ENCODE results near the gene SLC37A2.

Gene SLC37A2

GRCh38 chr11:125073616-125074483, 10.7 kb downstream of the SLC37A2 start:
- Histone ChIP-seq H3K36me3 (ENCODE audit: insufficient read depth) (no peaks in the 10 kb centered on the region), H3K4me1 (ENCODE audit: low read depth, poor library complexity, severe bottlenecking) (no peaks in the 10 kb centered on the region), H2AFZ (ENCODE audit: low read depth) (no peak overlapping the region), H4K20me1 (ENCODE audit: insufficient read depth) (no peaks in the 10 kb centered on the region), H3K27me3 (ENCODE audit: insufficient read depth, low read depth) (no peaks in the 10 kb centered on the region), H3K9ac (no peak overlapping the region), H3K27ac (no peak overlapping the region), H3K4me2 (no peak overlapping the region), H3K4me3 (IDR thresholded peaks at IDR 0.05; ENCODE audit: insufficient read depth, low read depth, low read length) (no peak overlapping the region), H3K79me2 (ENCODE audit: insufficient read depth, low read depth) (no peaks in the 10 kb centered on the region)
- no peak for TF ChIP-seq CTCF (conservative IDR thresholded peaks at IDR 0.05; ENCODE audit: low read depth, low read length)

GRCh38 chr11:125074511-125075241, 11.6 kb downstream of the SLC37A2 start:
- H3K36me3 ChIP-seq (ENCODE audit: insufficient read depth) = no peaks in the 10 kb centered on the region
- H4K20me1 ChIP-seq (ENCODE audit: insufficient read depth) = no peaks in the 10 kb centered on the region
- no peaks in the 10 kb centered on the region for H3K27me3 ChIP-seq (ENCODE audit: insufficient read depth, low read depth)
- no peak for TF ChIP-seq CTCF (conservative IDR thresholded peaks at IDR 0.05; ENCODE audit: low read depth, low read length)
- no peaks in the 10 kb centered on the region for H3K79me2 ChIP-seq (ENCODE audit: insufficient read depth, low read depth)
- H3K4me3 ChIP-seq (IDR thresholded peaks at IDR 0.05; ENCODE audit: insufficient read depth, low read depth, low read length) = no peak overlapping the region
- H2AFZ ChIP-seq (ENCODE audit: low read depth) = no peak overlapping the region
- H3K4me2 ChIP-seq = no peak overlapping the region
- no peak overlapping the region for H3K27ac ChIP-seq
- no peaks in the 10 kb centered on the region for H3K4me1 ChIP-seq (ENCODE audit: low read depth, poor library complexity, severe bottlenecking)
- H3K9ac ChIP-seq = no peak overlapping the region

GRCh38 chr11:125075242-125075625, 12.1 kb downstream of the SLC37A2 start:
- H2AFZ ChIP-seq (ENCODE audit: low read depth) = no peak overlapping the region
- H3K4me3 ChIP-seq (IDR thresholded peaks at IDR 0.05; ENCODE audit: insufficient read depth, low read depth, low read length) = no peak overlapping the region
- no peak overlapping the region for H3K27ac ChIP-seq
- H3K79me2 ChIP-seq (ENCODE audit: insufficient read depth, low read depth) = no peaks in the 10 kb centered on the region
- TF ChIP-seq CTCF (conservative IDR thresholded peaks at IDR 0.05; ENCODE audit: low read depth, low read length) = no peak
- no peaks in the 10 kb centered on the region for H3K36me3 ChIP-seq (ENCODE audit: insufficient read depth)
- H3K4me1 ChIP-seq (ENCODE audit: low read depth, poor library complexity, severe bottlenecking) = no peaks in the 10 kb centered on the region
- no peak overlapping the region for H3K4me2 ChIP-seq
- no peaks in the 10 kb centered on the region for H3K27me3 ChIP-seq (ENCODE audit: insufficient read depth, low read depth)
- H4K20me1 ChIP-seq (ENCODE audit: insufficient read depth) = no peaks in the 10 kb centered on the region
- no peak overlapping the region for H3K9ac ChIP-seq

- Histone ChIP-seq H3K36me3 (ENCODE audit: insufficient read depth) (no peaks in the 10 kb centered on the region), H3K4me2 (no peak overlapping the region), H3K4me1 (ENCODE audit: low read depth, poor library complexity, severe bottlenecking) (no peaks in the 10 kb centered on the region), H4K20me1 (ENCODE audit: insufficient read depth) (no peaks in the 10 kb centered on the region), H3K27me3 (ENCODE audit: insufficient read depth, low read depth) (no peaks in the 10 kb centered on the region), H3K79me2 (ENCODE audit: insufficient read depth, low read depth) (no peaks in the 10 kb centered on the region), H3K27ac (no peak overlapping the region), H2AFZ (ENCODE audit: low read depth) (no peak overlapping the region), H3K9ac (no peak overlapping the region), H3K4me3 (IDR thresholded peaks at IDR 0.05; ENCODE audit: insufficient read depth, low read depth, low read length) (no peak overlapping the region)
- no peak for TF ChIP-seq CTCF (conservative IDR thresholded peaks at IDR 0.05; ENCODE audit: low read depth, low read length)
Observed at GRCh38 chr11:125075900-125076317, 12.8 kb downstream of the SLC37A2 start.

All from KMS-11 (cell line).